H9 (cell line): ENCODE results near the gene DESI2. TPM values are rescaled to one million over a fixed set of nuclear protein-coding genes. Genes with fewer than 3 reads are reported as not detected.

ENCODE experiments used
- DNase-seq: peaks from one replicate; pipeline ENCODE4 v3.0.0-alpha.2; 2017
- H2AFZ ChIP-seq: one replicate; pipeline ENCODE4 v1.6.1; 2013; ENCODE audit warnings: mild to moderate bottlenecking, low read length, control low read depth, moderate library complexity
- H2AK5ac ChIP-seq: 2 replicates; pipeline ENCODE4 v1.6.1; 2013; ENCODE audit warnings: low read length, control low read depth, mixed read lengths; ENCODE audit not compliant: insufficient read length
- H2BK120ac ChIP-seq: one replicate; pipeline ENCODE4 v1.6.1; 2013; ENCODE audit warnings: low read depth, mild to moderate bottlenecking, low read length, control low read depth, inconsistent platforms; ENCODE audit not compliant: poor library complexity, severe bottlenecking
- H2BK12ac ChIP-seq: 2 replicates; pipeline ENCODE4 v1.6.1; 2013; ENCODE audit warnings: low read length, control low read depth, mixed read lengths, low read depth; ENCODE audit not compliant: insufficient read length
- H2BK15ac ChIP-seq: 2 replicates; pipeline ENCODE4 v1.6.1; 2013; ENCODE audit warnings: low read depth, low read length, control low read depth
- H2BK20ac ChIP-seq: one replicate; pipeline ENCODE4 v1.6.1; 2013; ENCODE audit warnings: low read depth, mild to moderate bottlenecking, low read length, control low read depth, inconsistent platforms; ENCODE audit not compliant: poor library complexity, severe bottlenecking
- H2BK5ac ChIP-seq: 2 replicates; pipeline ENCODE4 v1.6.1; 2013; ENCODE audit warnings: low read length, control low read depth, mixed read lengths; ENCODE audit not compliant: insufficient read length
- H3K14ac ChIP-seq: 2 replicates; pipeline ENCODE4 v1.6.1; 2013; ENCODE audit warnings: low read length, control low read depth; ENCODE audit not compliant: insufficient read depth
- H3K18ac ChIP-seq: 2 replicates; pipeline ENCODE4 v1.6.1; 2013; ENCODE audit warnings: low read depth, mild to moderate bottlenecking, mixed read lengths, low read length, control low read depth; ENCODE audit not compliant: insufficient read length
- H3K23ac ChIP-seq: 2 replicates; pipeline ENCODE4 v1.6.1; 2013; ENCODE audit warnings: low read length, control low read depth, mixed read lengths, low read depth; ENCODE audit not compliant: insufficient read length
- H3K23me2 ChIP-seq: 2 replicates; pipeline ENCODE4 v1.6.1; 2013; ENCODE audit warnings: low read depth, mild to moderate bottlenecking, mixed read lengths, low read length, control low read depth; ENCODE audit not compliant: insufficient read length, poor library complexity, severe bottlenecking
- H3K27ac ChIP-seq: 2 replicates; pipeline ENCODE4 v1.5.1; 2013; ENCODE audit warnings: low read length, control low read depth, mixed read lengths, low read depth; ENCODE audit not compliant: insufficient read length
- H3K27me3 ChIP-seq: 2 replicates; pipeline ENCODE4 v1.6.1; 2013; ENCODE audit warnings: low read length, control low read depth, inconsistent platforms; ENCODE audit not compliant: insufficient read depth
- H3K4ac ChIP-seq: 2 replicates; pipeline ENCODE4 v1.6.1; 2013; ENCODE audit warnings: low read depth, mild to moderate bottlenecking, control low read depth, inconsistent platforms, low read length, moderate library complexity
- H3K4me1 ChIP-seq: 2 replicates; pipeline ENCODE4 v1.6.1; 2013; ENCODE audit warnings: low read length, control low read depth, inconsistent platforms; ENCODE audit not compliant: insufficient read depth
- H3K4me2 ChIP-seq: 2 replicates; pipeline ENCODE4 v1.6.1; 2013; ENCODE audit warnings: low read length, control low read depth, mixed read lengths; ENCODE audit not compliant: insufficient read length, insufficient read depth
- H3K56ac ChIP-seq: 2 replicates; pipeline ENCODE4 v1.6.1; 2013; ENCODE audit warnings: low read depth, mild to moderate bottlenecking, mixed read lengths, low read length, control low read depth; ENCODE audit not compliant: insufficient read length
- H3K79me1 ChIP-seq: 2 replicates; pipeline ENCODE4 v1.6.1; 2013; ENCODE audit warnings: low read depth, mild to moderate bottlenecking, moderate library complexity, low read length, control low read depth, inconsistent platforms; ENCODE audit not compliant: insufficient read depth, poor library complexity, severe bottlenecking
- H3K79me2 ChIP-seq: 2 replicates; pipeline ENCODE4 v1.6.1; 2013; ENCODE audit warnings: low read length, control low read depth, inconsistent platforms; ENCODE audit not compliant: insufficient read depth
- H3K9ac ChIP-seq: 2 replicates; pipeline ENCODE4 v1.6.1; 2013; ENCODE audit warnings: low read length, control low read depth, mixed read lengths; ENCODE audit not compliant: insufficient read length; ENCODE audit errors: extremely low read depth
- H3K9me3 ChIP-seq: one replicate; pipeline ENCODE4 v1.6.1; 2013; ENCODE audit warnings: low read depth, low read length, inconsistent platforms; ENCODE audit not compliant: control insufficient read depth
- H3T11ph ChIP-seq: one replicate; pipeline ENCODE4 v1.6.1; 2013; ENCODE audit warnings: mild to moderate bottlenecking, low read length, control low read depth, inconsistent platforms
- H4K20me1 ChIP-seq: one replicate; pipeline ENCODE4 v1.6.1; 2013; ENCODE audit not compliant: control insufficient read depth, insufficient read length, insufficient read depth
- H4K5ac ChIP-seq: 2 replicates; pipeline ENCODE4 v1.6.1; 2013; ENCODE audit warnings: low read depth, mild to moderate bottlenecking, mixed read lengths, low read length, control low read depth; ENCODE audit not compliant: insufficient read length
- H4K8ac ChIP-seq: replicated peaks from 2 replicates; pipeline ENCODE4 v1.6.1; 2013; ENCODE audit warnings: low read length, control low read depth, mixed read lengths, low read depth; ENCODE audit not compliant: insufficient read length
- H4K91ac ChIP-seq: 2 replicates; pipeline ENCODE4 v1.6.1; 2013; ENCODE audit warnings: low read depth, mild to moderate bottlenecking, moderate library complexity, mixed read lengths, low read length, control low read depth; ENCODE audit not compliant: insufficient read length
- H3K27ac Mint-ChIP-seq, 3 experiments: 2 replicates in 2 of 3; 3 replicates in 1 of 3; pipeline ENCODE4 v1.8.0; 2020 to 2021; ENCODE audit warnings: mixed read lengths in 3 of 3, mild to moderate bottlenecking in 1 of 3, moderate library complexity in 1 of 3
- H3K27me3 Mint-ChIP-seq: 2 replicates; pipeline ENCODE4 v1.8.0; 2021; ENCODE audit warnings: low read depth, mild to moderate bottlenecking, moderate library complexity, mixed read lengths
- H3K36me3 Mint-ChIP-seq, 3 experiments: 2 replicates in 2 of 3; 3 replicates in 1 of 3; pipeline ENCODE4 v1.8.0; 2020 to 2021; ENCODE audit warnings: low read depth in 3 of 3, mixed read lengths in 3 of 3; ENCODE audit not compliant: insufficient read depth in 1 of 3
- H3K4me1 Mint-ChIP-seq, 2 experiments: 2 replicates each; pipeline ENCODE4 v1.8.0; 2020; ENCODE audit warnings: mixed read lengths in 2 of 2
- H3K4me3 Mint-ChIP-seq, 2 experiments: 2 replicates in 1 of 2; 3 replicates in 1 of 2; pipeline ENCODE4 v1.8.0; 2020 to 2021; ENCODE audit warnings: mild to moderate bottlenecking in 2 of 2, mixed read lengths in 2 of 2, moderate library complexity in 1 of 2
- H3K9me3 Mint-ChIP-seq, 2 experiments: 2 replicates in 1 of 2; 3 replicates in 1 of 2; pipeline ENCODE4 v1.8.0; 2020; ENCODE audit warnings: mild to moderate bottlenecking in 2 of 2, mixed read lengths in 2 of 2, moderate library complexity in 1 of 2
- WGBS: extraction: QIAGEN DNeasy Blood & Tissue Kit; methylation state at CpG from one replicate; pipeline ENCODE4 v1.1.7; 2013; ENCODE audit warnings: missing lambda C conversion rate, low lambda C conversion rate, mixed read lengths; ENCODE audit not compliant: insufficient read length; ENCODE audit errors: extremely low coverage; 5-methylcytosine and 5-hydroxymethylcytosine counted together
- total RNA-seq: library from RNA; stranded (reverse); gene quantifications from 2 replicates; pipeline ENCODE4 v1.2.1, GENCODE V29; 2021
- TF ChIP-seq, protein P1 (sequence below): fragments of 200-600 bp; sonication (generic); conservative IDR thresholded peaks from 3 replicates; pipeline ENCODE4 v1.8.0; 2021; ENCODE audit warnings: antibody characterized with exemption, mild to moderate bottlenecking

The DESI2 gene
- total RNA-seq, 1 experiment from 2014 or later: 89.9 TPM

DNA sequence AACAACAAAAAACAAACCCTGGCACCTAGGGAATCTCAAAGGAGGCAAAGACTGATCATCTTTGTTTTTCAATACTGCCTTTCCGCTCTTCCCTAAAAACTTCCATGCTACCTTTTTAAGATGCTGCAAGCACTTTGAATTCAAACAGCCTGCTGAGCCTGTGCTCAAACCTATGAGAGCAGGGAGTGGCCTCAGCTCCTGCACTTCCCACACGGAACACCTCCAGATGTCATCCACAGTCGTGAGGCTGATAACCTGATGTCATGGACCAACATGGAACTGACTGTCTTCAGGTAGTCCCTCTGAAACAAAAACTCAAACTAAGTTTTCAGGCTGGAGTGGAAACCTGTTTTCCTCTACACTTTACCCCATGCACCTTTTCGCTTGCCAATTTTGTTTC is 46.8 kb downstream of the DESI2 start:
- Histone ChIP-seq H3K9me3 (no peaks in the 10 kb centered on the region), H2AFZ (no peak overlapping the region), H3K27ac (no peak overlapping the region), H3K4me2 (no peak overlapping the region), H3T11ph (no peak overlapping the region), H3K14ac (no peak overlapping the region), H4K20me1 (no peaks in the 10 kb centered on the region), H4K5ac (no peak overlapping the region), H3K18ac (no peak overlapping the region), H4K91ac (no peak overlapping the region), H2BK20ac (no peak overlapping the region), H3K9ac (no peak overlapping the region), H2BK12ac (no peak overlapping the region), H3K27me3 (no peaks in the 10 kb centered on the region), H2BK15ac (no peak overlapping the region), H3K23me2 (no peaks in the 10 kb centered on the region), H2BK120ac (no peak overlapping the region), H3K4me1 (no peaks in the 10 kb centered on the region), H3K23ac (no peak overlapping the region), H2BK5ac (no peak overlapping the region), H3K79me1 (no peaks in the 10 kb centered on the region), H3K4ac (no peak overlapping the region), H2AK5ac (no peak overlapping the region), H3K79me2 (no peaks in the 10 kb centered on the region), H3K56ac (no peak overlapping the region), H4K8ac (no peak overlapping the region)
- no peak for DNase-seq
- H3K36me3 Mint-ChIP-seq: peaks cover 51 to 81% (median 76%) of the 10 kb centered on the region in 3 experiments
- H3K27ac Mint-ChIP-seq: peak overlapping the region in 1 of 3 experiments; percentile 92; a peak in 2 of 7 replicates
- H3K9me3 Mint-ChIP-seq: peaks cover 0 to 5% of the 10 kb centered on the region in 2 experiments; a peak in 3 of 5 replicates
- no peaks in the 10 kb centered on the region for H3K27me3 Mint-ChIP-seq
- H3K4me1 Mint-ChIP-seq: no peaks in the 10 kb centered on the region
- TF ChIP-seq, protein P1, sequence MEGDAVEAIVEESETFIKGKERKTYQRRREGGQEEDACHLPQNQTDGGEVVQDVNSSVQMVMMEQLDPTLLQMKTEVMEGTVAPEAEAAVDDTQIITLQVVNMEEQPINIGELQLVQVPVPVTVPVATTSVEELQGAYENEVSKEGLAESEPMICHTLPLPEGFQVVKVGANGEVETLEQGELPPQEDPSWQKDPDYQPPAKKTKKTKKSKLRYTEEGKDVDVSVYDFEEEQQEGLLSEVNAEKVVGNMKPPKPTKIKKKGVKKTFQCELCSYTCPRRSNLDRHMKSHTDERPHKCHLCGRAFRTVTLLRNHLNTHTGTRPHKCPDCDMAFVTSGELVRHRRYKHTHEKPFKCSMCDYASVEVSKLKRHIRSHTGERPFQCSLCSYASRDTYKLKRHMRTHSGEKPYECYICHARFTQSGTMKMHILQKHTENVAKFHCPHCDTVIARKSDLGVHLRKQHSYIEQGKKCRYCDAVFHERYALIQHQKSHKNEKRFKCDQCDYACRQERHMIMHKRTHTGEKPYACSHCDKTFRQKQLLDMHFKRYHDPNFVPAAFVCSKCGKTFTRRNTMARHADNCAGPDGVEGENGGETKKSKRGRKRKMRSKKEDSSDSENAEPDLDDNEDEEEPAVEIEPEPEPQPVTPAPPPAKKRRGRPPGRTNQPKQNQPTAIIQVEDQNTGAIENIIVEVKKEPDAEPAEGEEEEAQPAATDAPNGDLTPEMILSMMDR: no peak
- no peak overlapping the region for H3K4me3 Mint-ChIP-seq
- WGBS: no CpG with 5 or more reads among the region's 4 CpGs
